Renal cortex interstitium (tissue), 11 donors: ENCODE data around the gene DTX1. TPM values are rescaled to one million over a fixed set of nuclear protein-coding genes. Genes with fewer than 3 reads are reported as not detected.

Experiments
- DNase-seq, 11 donors: peaks; one replicate each; pipeline ENCODE4 v3.0.0-alpha.2; 2013; ENCODE audit warnings: low read depth in 9 of 11, low spot score in 4 of 11; ENCODE audit errors: extremely low read depth in 1 of 11
- polyA plus RNA-seq, 3 donors: library from polyadenylated mRNA; unstranded; fragments of 120-200 nt; gene quantifications; one replicate each; pipeline ENCODE4 v1.2.1, GENCODE V29; 2013; ENCODE audit not compliant: insufficient read length in 3 of 3

Gene DTX1
- polyA plus RNA-seq, 3 donors: 11.5 to 15.2 (median 13.1) TPM

DNA sequence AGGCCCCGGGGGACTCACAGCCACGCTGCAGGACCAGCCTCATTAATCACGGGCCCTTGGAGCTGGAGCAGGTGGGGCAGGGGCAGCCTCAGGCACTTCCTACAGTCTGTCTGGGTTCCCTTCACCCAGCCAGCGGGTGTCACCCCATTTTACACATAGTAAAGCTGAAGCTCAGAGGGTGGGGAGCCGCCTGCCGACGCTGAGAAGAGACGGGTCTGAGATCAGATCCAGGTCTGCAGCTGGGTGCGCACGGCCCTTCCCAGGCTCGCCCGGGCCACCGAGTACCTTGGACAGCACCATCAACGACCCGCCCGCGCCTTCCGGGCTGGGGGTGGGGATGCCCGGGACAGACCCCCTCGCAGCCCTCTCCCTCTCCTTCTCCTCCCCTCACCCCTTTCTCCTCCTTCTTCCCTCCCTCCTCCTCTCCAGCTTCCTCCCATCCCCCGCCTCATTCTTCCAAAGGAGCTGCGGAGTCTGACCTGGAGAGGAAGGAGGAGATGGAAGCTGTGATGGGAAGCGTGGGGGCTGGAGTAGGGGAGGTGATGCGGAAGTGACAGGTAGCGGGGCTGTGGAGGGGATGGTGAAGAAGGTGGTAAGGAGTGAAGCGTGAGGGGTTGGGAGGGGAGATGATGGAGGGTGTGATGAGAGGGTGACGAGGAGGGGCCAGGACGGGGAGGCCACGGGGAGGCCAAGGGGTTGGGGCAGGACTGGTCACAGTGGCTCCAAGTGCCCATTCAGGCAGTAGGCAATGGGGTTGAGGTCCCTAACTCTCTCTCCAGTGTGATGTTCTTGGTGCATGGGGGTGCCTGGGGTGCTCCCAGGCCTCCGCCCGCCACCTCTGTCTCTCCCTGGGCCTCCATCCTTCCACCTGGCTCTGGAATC, 8.8 kb downstream of the DTX1 start:
- DNase-seq: no peak

DNA sequence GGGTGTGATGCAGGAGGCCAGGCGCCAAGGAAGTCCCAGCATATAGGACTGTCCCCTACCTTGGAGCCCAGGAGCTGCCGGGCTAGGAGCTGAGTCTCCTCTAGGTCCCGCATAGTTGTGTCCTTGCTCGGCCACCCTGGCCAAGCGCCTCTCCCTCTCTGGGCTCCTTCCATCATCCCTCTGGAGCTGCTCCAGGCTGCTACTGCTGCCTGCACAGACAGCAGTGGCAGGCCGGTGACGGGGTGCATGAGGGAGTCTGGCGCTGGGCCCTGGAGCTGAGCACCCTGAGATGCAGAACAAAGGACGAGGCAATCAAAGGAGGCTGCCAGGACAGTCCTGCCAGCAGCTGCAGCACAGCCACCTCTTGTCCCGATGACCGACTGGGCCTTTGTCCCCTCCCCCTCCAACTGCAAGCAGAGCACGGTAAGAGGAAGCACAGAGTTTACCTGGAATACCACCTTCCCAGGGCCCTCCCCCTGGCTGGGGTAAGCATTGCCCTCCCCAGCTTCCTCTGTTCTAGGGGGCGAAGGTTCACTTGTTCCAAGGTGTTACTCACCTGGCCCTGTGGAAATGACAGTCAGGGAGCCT, 10.4 kb downstream of the DTX1 start:
- no peak for DNase-seq

DNA sequence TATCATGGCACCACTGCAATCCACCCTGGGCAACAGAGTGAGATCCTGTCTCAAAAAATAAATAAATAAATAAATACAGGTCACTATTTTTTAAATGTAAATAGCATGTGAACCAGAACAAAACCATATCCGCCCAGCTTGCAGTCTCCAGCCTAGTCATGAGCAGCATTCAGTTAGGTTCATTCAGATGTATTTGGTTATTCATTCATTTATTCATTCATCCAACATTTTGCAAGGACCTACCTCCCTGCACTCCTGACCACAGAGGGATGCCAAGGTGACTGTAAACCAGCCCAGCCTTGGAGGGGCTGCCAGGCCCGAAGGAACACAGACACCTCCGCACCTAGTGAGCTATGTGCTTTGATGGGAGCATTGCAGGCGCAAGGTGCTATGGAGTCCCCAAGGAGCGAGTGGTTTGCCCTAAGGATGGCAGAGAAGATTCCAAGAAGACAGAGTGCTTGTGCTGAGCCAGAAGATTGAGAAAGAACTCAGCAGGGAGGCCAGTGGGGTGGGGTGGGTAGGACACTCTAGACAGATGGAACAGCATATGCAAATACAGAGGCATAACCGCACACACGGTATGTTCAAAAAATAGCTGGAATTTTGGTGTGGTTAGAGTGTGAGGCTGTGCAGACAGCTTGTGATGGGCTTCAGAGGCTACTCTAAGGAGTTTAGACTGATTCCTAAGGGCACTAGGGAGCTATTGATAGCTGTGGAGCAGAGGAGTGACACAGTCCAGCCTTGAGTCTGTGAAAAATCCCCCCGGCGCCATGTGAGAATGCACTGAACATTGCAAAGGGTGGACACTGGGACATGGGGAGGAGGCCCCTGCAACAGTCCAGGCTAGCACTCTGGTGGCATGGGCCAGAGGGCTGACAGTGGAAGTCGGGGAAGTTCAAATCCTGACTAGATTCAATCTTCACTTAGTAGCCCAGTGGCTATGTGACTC, 11.7 kb downstream of the DTX1 start:
- DNase-seq: no peak

DNA sequence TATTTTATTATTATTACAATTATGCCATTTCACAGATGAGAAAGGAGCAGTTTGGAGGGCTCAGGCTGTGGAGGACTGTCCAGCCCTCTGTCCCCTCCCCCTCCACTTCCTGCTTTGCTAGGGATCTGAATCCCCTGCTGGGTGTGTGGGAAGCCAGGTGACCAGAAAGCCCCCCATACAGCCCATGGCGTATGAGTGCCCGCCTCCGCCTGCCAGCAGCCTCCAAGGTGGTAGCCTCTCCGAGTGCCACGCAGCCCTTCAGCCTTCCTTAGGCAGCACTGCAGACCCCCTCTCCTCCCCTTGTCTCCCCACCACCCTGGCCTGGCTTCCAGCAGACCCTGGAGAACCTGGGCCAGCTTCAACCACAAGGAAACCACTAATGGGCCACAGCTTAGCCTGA, 12.6 kb downstream of the DTX1 start:
- no peak for DNase-seq

GRCh38 chr12:113069751-113070116, 13.2 kb downstream of the DTX1 start:
- DNase-seq: no peak

- no peak for DNase-seq
These were observed 13.8 kb downstream of the DTX1 start for GRCh38 chr12:113070117-113070906.

GRCh38 chr12:113071135-113072112, 14.9 kb downstream of the DTX1 start:
- no peak for DNase-seq

- no peak for DNase-seq
These were observed 15.6 kb downstream of the DTX1 start for GRCh38 chr12:113072136-113072535.

DNA sequence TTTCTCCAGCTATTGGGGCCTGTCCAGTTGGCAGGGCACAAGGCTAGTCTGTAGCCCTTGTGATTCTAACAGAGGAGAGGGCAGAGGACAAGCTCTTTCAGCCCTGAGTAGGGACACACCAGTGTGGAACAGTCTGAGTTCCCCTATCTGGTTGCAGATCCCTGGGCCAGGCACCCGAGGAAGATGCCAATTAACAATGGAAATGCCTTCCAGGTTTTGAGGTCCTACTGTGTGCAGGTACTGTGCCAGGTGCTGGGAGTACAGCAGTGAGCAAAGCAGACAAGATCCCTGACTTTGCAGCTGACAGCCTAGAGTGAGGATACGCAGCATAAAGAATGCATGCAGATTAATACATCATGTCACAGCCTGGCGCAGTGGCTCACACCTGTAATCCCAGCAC, 17.1 kb downstream of the DTX1 start:
- no peak for DNase-seq

DNA sequence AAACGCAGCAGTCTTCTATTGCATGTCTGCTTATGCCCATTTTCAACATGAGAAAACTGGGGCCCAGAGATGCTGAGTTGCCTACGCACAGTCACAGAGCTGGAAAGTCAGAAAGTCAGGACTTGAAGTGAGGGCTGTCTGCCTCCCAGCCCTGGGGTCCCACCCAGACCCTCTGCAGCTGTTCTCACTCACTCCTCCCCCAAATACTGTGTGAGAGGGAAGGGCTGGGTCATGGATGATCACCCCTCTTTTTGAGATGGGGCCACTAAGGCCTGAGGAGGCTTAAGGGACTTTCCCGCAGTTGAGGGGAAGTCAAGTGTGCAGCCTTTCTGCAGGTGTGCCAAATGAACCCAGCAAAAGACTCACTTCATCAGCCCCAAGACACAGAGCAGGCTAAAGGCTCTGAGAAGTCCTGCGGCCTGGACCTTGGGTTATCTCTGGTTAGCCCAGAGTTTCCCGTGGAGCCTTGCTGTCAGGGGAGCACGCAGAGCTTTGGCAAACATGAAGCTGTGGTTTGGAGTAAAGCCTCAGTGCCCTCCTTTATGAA, 18.7 kb downstream of the DTX1 start:
- DNase-seq: no peak

DNA sequence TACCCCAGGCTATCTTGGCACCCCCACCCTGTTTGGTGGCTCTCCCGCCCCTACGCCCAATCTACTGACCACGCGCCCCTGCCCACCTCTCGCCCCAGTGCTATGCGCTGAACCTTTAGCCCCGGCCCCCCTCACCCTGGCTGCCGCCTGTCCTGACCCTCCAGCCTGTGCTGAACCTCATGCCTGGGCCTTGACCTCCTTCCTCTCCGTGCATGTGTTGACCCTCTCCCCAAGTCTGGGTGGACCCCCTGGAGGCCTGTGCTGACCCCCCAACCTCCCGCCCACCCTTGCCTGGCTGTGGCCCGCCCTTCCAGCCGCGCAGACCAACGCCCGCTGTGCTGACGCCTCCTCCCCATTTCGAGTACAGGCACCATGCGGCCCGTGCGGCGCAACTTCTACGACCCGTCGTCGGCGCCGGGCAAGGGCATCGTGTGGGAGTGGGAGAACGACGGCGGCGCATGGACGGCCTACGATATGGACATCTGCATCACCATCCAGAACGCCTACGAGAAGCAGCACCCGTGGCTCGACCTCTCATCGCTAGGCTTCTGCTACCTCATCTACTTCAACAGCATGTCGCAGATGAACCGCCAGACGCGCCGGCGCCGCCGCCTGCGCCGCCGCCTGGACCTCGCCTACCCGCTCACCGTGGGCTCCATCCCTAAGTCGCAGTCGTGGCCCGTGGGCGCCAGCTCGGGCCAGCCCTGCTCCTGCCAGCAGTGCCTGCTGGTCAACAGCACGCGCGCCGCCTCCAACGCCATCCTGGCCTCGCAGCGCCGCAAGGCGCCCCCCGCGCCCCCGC, 20.7 kb downstream of the DTX1 start:
- no peak for DNase-seq

DNA sequence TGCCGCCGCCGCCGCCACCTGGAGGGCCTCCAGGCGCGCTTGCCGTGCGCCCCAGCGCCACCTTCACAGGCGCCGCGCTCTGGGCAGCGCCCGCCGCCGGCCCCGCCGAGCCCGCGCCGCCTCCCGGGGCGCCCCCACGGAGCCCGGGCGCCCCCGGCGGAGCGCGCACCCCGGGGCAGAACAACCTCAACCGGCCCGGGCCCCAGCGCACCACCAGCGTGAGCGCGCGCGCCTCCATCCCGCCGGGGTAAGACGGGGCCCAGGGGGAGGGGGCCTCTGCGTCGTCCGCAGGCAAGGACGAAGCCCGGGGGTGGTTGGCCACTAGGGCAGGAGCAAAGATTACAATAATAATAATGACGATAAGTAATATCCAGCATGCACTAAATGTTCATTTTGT, 21.3 kb downstream of the DTX1 start:
- no peak for DNase-seq

DNA sequence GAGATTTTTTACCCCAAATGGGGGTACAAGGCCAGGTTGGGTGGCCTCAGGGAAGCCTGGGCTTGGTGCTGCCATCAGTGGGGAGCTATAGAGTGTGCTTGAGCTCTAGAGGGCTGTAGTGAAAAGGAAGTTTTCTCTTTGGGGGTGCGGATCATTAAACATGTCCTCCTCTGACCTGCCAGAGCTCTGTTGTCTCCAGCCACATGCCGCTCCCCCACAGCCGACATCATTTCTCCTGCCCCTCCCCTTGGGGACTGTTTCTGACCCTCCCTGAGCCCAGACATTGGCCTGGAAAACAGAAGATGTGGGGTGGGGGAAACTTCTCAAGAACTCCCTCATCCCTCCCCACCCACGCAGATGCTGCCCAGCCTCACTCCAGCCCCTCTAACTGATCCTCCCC, 25.3 kb downstream of the DTX1 start:
- DNase-seq: no peak

- no peak for DNase-seq
These were observed 26.1 kb downstream of the DTX1 start for GRCh38 chr12:113082486-113083148.

DNA sequence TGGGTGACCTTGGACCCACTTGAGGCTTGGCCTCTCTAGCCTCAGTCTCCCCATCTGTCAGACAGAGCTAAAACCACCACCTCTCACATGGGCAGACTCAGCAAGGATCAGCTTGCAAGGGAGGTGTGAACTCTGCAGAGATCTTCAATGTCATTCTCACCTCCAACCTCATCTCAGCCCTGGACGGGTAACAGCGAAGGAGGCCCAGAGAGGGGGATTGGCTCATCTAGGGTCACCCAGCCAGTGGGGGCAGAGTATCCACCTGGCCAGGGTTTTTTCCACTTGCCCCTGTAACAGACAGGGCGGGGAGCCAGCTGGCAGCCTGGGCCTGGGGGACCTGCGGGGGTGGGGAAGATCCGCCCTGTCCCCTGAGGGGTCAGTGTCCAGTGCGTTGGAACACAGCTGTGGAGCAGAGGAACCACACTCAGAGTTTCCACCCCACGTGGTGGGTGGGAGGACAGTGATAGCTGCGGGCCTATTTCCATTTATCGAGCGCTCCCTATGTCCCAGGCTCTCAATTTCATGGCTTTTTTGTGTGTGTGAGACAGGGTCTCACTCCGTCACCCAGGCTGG, 27.4 kb downstream of the DTX1 start:
- DNase-seq: no peak
